ENCODE results near the gene SMARCA5. TPM values are rescaled to one million over a fixed set of nuclear protein-coding genes. Genes with fewer than 3 reads are reported as not detected.

The SMARCA5 gene
- total RNA-seq, 6 donors from 2014 or later = 27.4 to 93.5 (median 58.3) TPM

GRCh38 chr4:143481361-143481760 lies 32.1 kb upstream of the SMARCA5 start:
- H3K27me3 ChIP-seq = no peaks in the 10 kb centered on the region
- H3K9me3 ChIP-seq = no peaks in the 10 kb centered on the region
- H3K4me3 ChIP-seq = no peak overlapping the region
- WGBS, 2 donors = 45 to 50% methylated on average over 3 of the region's 3 CpGs
- H3K4me1 ChIP-seq = peaks cover 0 to 4% (median 0%) of the 10 kb centered on the region in 4 donors
- TF ChIP-seq CTCF (IDR thresholded peaks at IDR 0.05) (no peak), POLR2AphosphoS5 (IDR thresholded peaks at IDR 0.05) (no peak), EP300 (IDR thresholded peaks at IDR 0.05) (no peak), POLR2A (IDR thresholded peaks at IDR 0.05) (no peak)
- ATAC-seq (ENCODE audit: low FRiP score in 2 of 2) (no peak), DNase-seq (no peak)
- H3K27ac ChIP-seq = no peak overlapping the region
- H3K36me3 ChIP-seq = no peaks in the 10 kb centered on the region

- no peaks in the 10 kb centered on the region for H3K27me3 ChIP-seq
- no peak for DNase-seq
These were observed 30.7 kb upstream of the SMARCA5 start for GRCh38 chr4:143482840-143483239.

GRCh38 chr4:143486314-143486713 lies 27.2 kb upstream of the SMARCA5 start:
- TF ChIP-seq POLR2A (IDR thresholded peaks at IDR 0.05) (no peak), CTCF (IDR thresholded peaks at IDR 0.05) (no peak)
- WGBS, 2 donors = 76 to 84% methylated on average over 1 of the region's 1 CpG
- H3K36me3 ChIP-seq = no peaks in the 10 kb centered on the region
- H3K4me3 ChIP-seq = no peak overlapping the region
- no peaks in the 10 kb centered on the region for H3K9me3 ChIP-seq
- H3K4me1 ChIP-seq = peaks cover 0 to under 1% (median 0%) of the 10 kb centered on the region in 4 donors
- DNase-seq (no peak), ATAC-seq (ENCODE audit: low FRiP score in 2 of 2) (no peak)
- no peaks in the 10 kb centered on the region for H3K27me3 ChIP-seq
- no peak overlapping the region for H3K27ac ChIP-seq

More at GRCh38 chr4:143482840-143483239, 30.7 kb upstream of the SMARCA5 start:
- TF ChIP-seq EP300 (IDR thresholded peaks at IDR 0.05) (no peak), POLR2A (IDR thresholded peaks at IDR 0.05) (no peak), POLR2AphosphoS5 (IDR thresholded peaks at IDR 0.05) (no peak), CTCF (IDR thresholded peaks at IDR 0.05) (peak; percentile 30 to 69 (median 39))
- Histone ChIP-seq H3K27ac (no peak overlapping the region), H3K4me3 (no peak overlapping the region), H3K9me3 (no peaks in the 10 kb centered on the region), H3K4me1 (peaks cover 0 to 4% (median 0%) of the 10 kb centered on the region in 4 donors), H3K36me3 (no peaks in the 10 kb centered on the region)
- ATAC-seq (ENCODE audit: low FRiP score in 2 of 2) = peak in 1 of 2 donors; percentile 65
- WGBS, 2 donors = 0% methylated on average over 1 of the region's 1 CpG

- 71 to 96% methylated on average over 2 to 3 of the region's 3 CpGs for WGBS, 2 donors
- Histone ChIP-seq H3K9me3 (no peaks in the 10 kb centered on the region), H3K4me3 (no peak overlapping the region), H3K27ac (no peak overlapping the region), H3K27me3 (no peaks in the 10 kb centered on the region), H3K4me1 (no peaks in the 10 kb centered on the region), H3K36me3 (no peaks in the 10 kb centered on the region)
- TF ChIP-seq CTCF (IDR thresholded peaks at IDR 0.05) (no peak), POLR2AphosphoS5 (IDR thresholded peaks at IDR 0.05) (no peak), POLR2A (IDR thresholded peaks at IDR 0.05) (no peak), EP300 (IDR thresholded peaks at IDR 0.05) (no peak)
- ATAC-seq (ENCODE audit: low FRiP score in 2 of 2) (peak in 1 of 2 donors; percentile 57), DNase-seq (peak in 1 of 2 donors; percentile 36)
These were observed 24.8 kb upstream of the SMARCA5 start for GRCh38 chr4:143488687-143489086.

GRCh38 chr4:143489106-143489505 lies 24.4 kb upstream of the SMARCA5 start:
- DNase-seq = no peak
- no peak for ATAC-seq (ENCODE audit: low FRiP score in 2 of 2)
- Histone ChIP-seq H3K36me3 (no peaks in the 10 kb centered on the region), H3K27ac (no peak overlapping the region), H3K4me1 (no peaks in the 10 kb centered on the region), H3K27me3 (no peaks in the 10 kb centered on the region), H3K4me3 (no peak overlapping the region), H3K9me3 (no peaks in the 10 kb centered on the region)
- TF ChIP-seq CTCF (IDR thresholded peaks at IDR 0.05) = no peak
- no peak for TF ChIP-seq POLR2A (IDR thresholded peaks at IDR 0.05)
- no peak for TF ChIP-seq EP300 (IDR thresholded peaks at IDR 0.05)
- no peak for TF ChIP-seq POLR2AphosphoS5 (IDR thresholded peaks at IDR 0.05)
- WGBS, 2 donors = 97 to 100% methylated on average over 2 of the region's 2 CpGs
